ENCODE data around the gene CIDEB. TPM values are rescaled to one million over a fixed set of nuclear protein-coding genes. Genes with fewer than 3 reads are reported as not detected.

The CIDEB gene
- total and polyA plus RNA-seq, 2 experiments from 2014 or later, result not detected

GRCh38 chr14:24337144-24337823, 29.5 kb upstream of the CIDEB start:
- Histone ChIP-seq H3K36me3 (no peaks in the 10 kb centered on the region), H3K4me1 (ENCODE audit: low read depth) (peaks cover 7% of the 10 kb centered on the region), H3K27ac (no peak overlapping the region), H3K9me3 (ENCODE audit: low read depth) (no peaks in the 10 kb centered on the region), H3K27me3 (peaks cover 100% of the 10 kb centered on the region), H3K4me3 (no peak overlapping the region)
- DNase-seq (ENCODE audit: low read depth in 1 of 2, low spot score in 1 of 2), result no peak
- TF ChIP-seq, protein P1, sequence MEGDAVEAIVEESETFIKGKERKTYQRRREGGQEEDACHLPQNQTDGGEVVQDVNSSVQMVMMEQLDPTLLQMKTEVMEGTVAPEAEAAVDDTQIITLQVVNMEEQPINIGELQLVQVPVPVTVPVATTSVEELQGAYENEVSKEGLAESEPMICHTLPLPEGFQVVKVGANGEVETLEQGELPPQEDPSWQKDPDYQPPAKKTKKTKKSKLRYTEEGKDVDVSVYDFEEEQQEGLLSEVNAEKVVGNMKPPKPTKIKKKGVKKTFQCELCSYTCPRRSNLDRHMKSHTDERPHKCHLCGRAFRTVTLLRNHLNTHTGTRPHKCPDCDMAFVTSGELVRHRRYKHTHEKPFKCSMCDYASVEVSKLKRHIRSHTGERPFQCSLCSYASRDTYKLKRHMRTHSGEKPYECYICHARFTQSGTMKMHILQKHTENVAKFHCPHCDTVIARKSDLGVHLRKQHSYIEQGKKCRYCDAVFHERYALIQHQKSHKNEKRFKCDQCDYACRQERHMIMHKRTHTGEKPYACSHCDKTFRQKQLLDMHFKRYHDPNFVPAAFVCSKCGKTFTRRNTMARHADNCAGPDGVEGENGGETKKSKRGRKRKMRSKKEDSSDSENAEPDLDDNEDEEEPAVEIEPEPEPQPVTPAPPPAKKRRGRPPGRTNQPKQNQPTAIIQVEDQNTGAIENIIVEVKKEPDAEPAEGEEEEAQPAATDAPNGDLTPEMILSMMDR (IDR thresholded peaks at IDR 0.05; ENCODE audit: low read depth, low read length), result no peak

DNA sequence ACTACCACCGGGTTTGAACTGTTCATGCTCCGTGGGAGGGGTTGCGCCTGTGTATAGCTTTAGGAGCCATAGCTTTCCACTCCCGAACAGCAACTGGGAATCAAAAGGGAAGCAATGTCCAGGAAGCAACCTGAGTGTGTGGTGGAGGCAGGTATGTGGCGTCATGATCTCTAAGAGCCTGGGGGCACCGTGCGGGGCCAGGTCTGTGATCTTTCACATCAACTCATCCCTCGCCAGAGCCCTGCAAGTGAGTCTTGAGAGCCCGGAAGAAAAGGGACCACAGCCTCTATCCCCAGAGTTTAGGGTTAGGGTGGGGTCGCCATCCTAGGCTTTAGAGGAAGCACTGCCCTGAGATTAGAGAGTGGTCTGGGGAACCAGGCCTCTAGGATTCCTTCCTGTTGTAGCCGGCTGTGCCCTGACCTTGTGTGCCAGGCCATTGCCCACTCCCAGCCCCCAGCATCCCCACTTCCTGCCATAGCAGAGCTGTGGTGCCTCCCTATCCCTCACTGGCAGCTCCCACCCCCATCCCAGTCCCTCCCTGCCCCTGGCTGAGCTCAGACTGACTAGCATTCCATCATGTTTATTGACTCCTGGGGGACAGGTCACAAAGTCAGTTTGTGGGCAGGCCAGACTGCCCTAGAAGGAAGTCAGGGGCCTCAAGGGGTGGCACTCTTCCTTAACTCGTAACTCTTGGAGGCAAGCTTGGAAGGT, 27.8 kb upstream of the CIDEB start:
- Histone ChIP-seq H3K4me1 (ENCODE audit: low read depth) (peaks cover 7% of the 10 kb centered on the region), H3K9me3 (ENCODE audit: low read depth) (no peaks in the 10 kb centered on the region), H3K36me3 (no peaks in the 10 kb centered on the region), H3K4me3 (no peak overlapping the region), H3K27ac (no peak overlapping the region), H3K27me3 (peaks cover 98% of the 10 kb centered on the region)
- TF ChIP-seq, protein P1 (IDR thresholded peaks at IDR 0.05; ENCODE audit: low read depth, low read length), result no peak
- DNase-seq (ENCODE audit: low read depth in 1 of 2, low spot score in 1 of 2), result no peak

DNA sequence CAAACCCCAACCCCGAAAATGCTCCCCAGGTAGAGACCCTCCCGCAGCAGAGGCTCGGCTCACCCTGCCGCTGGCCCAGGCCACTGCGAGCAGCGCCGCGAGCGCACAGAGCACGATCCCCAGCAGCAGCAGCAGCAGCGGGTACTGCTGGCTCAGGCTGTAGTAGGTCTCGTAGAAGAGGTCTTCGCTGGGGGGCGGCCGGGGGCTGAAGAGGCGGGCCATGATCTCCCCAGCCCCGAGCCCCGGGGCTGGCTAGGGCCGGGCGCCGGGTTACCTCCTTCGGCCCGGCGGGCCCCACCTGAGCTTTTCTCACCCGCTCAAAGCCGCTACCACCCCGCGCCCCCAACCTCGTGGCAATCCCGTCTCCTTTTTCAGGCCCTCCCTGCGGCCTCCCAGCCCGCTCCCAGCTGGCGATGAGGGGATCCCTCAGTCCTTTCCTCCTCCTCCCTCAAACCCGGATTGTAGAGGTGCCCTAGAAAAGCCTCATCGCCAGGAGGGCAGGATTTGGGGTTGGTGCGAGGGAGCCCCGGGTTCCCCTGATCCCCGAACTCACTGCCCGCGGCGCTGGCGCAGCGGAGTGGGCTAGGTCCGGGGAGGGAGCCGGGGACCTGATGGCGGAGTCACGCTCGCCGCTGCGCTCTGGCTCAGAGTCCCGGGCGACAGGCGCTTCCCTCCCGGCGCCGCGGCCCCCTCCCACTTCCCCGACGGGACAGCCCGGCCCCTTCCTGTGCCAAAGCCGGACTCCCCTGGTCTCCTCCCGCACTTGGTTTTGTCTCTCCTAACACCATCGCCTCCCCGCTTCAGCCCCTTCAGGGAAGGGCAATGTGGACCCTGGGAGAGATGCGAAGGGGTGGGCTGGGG, 26.9 kb upstream of the CIDEB start, which contains the start of gene ADCY4:
TSS of gene ADCY4 (minus strand) at position 641 of the 861 bp plus-strand sequence. CDS start at position 222, 419 bp downstream.
- Histone ChIP-seq H3K27ac (no peak within 1 kb of the TSS), H3K4me1 (ENCODE audit: low read depth) (peaks cover 7% of the 10 kb centered on the region), H3K36me3 (no peaks in the 10 kb centered on the region), H3K27me3 (peaks cover 98% of the 10 kb centered on the region), H3K4me3 (peak within 1 kb of the TSS; percentile 23), H3K9me3 (ENCODE audit: low read depth) (no peaks in the 10 kb centered on the region)
- peak; percentile 15 to 25 for DNase-seq (ENCODE audit: low read depth in 1 of 2, low spot score in 1 of 2)
- TF ChIP-seq, protein P1 (IDR thresholded peaks at IDR 0.05; ENCODE audit: low read depth, low read length), result no peak

DNA sequence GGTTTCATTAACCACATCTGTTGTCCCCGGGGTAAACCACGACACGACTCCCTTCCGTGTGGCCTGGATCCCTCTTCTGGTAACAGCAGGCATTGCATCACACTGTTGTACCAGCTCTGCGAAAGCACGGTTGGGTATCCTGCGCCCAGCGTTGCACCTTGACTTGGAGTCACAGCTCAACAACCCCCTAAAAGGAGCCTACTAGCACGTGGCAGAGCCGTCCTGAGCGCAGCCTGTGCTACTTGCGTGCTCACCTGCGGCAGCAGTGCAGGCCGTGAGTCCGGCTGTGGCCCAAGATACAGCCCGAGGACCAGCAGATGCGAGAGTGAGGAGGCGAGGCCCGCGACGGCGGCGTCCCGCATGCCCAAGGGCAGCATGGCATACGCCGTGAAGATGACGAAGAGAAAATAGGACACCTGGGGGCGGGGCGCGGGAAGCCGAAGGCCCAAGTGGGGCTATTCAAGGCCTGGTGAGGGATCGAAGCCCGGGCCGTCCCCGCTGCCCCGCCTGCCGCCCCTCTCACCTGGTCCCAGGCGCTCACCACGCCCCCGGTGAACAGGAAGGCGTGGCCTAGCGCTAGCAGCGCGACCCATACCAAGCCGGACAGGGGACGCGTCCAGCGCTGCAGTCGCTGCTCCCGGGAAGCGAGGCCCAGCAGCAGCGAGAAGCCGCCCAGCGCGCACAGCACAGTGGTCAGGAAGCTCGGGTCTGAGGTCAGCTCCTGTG, 24.7 kb upstream of the CIDEB start:
- H3K27me3 ChIP-seq, result peaks cover 76% of the 10 kb centered on the region
- no peaks in the 10 kb centered on the region for H3K9me3 ChIP-seq (ENCODE audit: low read depth)
- peak overlapping the region; percentile 23 for H3K4me3 ChIP-seq
- no peaks in the 10 kb centered on the region for H3K36me3 ChIP-seq
- H3K27ac ChIP-seq, result no peak overlapping the region
- TF ChIP-seq, protein P1 (IDR thresholded peaks at IDR 0.05; ENCODE audit: low read depth, low read length), result peak; percentile 77
- peak; percentile 64 to 77 for DNase-seq (ENCODE audit: low read depth in 1 of 2, low spot score in 1 of 2)
- peaks cover 7% of the 10 kb centered on the region for H3K4me1 ChIP-seq (ENCODE audit: low read depth)
